Stimulated activated CD8-positive, alpha-beta memory T cell treated with anti-CD3 and anti-CD28 coated beads, Interleukin-2, amount 100 ng/mL, for 48 hours (primary cell): Measurements from ENCODE around the gene UBE3B.

Experiments used
- DNase-seq, 2 donors: peaks; one replicate each; pipeline ENCODE4 v3.0.0-alpha.2; 2020; ENCODE audit warnings: low read depth in 2 of 2

UBE3B gene

DNA sequence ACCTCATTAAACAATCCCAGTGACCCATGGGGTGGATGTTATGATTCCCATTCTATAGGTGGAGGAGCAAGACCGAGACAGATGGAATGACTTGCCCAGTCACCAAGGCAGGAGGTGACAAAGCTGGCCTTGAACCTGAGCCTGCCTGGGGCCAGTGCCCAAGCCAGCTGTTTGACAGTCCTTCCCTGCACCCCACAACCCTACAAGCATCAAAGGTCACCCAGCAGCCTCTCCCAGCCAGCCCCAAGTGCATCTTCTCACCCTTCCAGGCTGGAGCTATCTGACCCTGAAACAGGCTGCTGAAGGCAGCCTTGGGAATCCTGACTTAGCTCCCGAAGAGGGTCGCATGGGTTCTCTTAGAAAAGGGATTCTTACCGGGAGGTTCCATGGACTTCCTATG lies 75.5 kb downstream of the UBE3B start:
- DNase-seq, result no peak

DNA sequence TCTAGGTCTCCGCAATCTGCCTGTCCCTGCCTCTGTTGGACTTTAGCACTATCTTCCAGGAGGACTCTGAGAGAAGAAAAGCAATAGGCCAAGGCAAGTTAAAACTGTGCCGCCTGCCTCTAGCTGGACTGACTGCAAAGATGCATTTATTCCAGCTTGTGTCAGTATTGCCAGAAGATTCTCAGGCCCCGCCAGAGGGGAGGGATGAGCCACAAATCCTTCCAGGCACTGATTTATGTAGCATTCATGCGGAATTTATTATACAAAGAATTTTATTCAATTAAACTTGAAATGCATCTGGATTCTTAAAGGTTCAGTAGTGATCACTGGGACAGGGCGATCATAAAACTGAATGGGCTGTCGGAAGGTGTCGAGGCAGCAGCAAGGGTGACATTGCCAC lies 76.0 kb downstream of the UBE3B start:
- DNase-seq, result no peak

- DNase-seq, result no peak
Measured at GRCh38 chr12:109553906-109554500, 76.6 kb downstream of the UBE3B start.

DNA sequence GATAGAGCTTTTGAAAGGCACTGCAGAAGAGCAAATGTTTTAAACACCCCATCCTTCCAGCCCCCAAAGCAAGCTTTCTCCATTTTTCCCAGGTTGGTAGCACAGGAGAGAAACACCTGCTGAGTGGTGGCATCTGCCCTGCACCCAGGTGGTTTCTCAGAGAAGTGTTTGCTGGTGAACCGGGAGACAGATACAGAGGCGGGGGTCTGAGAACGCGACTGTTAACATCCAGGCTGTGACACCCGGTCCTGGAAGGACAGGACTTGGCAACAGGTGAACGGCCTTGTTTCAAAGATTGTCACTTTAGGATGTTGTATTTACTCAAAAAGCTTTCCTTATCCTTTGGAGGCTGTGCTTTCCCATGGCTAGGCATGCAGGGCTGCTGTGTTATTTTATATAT lies 77.3 kb downstream of the UBE3B start:
- DNase-seq, result no peak

DNA sequence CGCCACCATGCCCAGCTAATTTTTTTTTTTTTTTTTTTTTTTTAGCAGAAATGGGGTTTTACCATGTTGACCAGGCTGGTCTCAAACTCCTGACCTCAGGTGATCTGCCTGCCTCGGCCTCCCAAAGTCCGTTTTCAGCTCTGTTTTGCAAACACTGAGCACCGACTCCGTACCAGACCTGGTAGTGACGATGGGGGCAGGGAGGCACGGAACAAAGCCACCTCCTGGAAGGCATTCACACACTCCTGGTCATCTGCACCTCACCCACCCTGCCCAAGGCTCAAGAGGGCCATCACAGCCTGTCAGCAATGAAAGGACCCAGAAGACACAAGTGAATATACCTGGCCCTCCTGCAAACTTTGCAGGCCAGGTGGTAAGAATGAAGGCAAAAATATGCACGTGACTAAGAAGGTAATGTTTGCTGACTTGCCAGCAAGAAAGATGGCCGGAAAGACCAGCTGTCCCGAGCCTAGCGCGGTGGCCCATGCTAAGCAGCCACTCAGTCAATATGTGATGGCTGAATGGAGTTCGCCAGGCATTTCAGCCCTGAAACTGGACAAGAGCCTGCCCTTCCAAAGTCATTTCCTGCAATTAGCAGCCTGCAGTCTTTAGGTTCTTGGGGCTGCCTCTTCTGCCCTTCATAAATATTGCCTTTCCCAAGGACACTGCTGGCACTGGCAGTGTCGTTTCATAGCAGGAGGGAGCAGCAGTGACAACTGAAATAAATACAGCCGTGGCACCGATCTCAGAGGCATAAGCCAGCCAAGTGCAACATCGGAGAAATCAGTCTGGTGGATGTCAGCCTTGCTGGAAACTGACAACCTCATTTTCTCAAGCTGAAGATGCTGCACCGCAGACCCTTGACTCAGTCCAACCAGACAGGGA lies 78.2 kb downstream of the UBE3B start:
- DNase-seq, result no peak

DNA sequence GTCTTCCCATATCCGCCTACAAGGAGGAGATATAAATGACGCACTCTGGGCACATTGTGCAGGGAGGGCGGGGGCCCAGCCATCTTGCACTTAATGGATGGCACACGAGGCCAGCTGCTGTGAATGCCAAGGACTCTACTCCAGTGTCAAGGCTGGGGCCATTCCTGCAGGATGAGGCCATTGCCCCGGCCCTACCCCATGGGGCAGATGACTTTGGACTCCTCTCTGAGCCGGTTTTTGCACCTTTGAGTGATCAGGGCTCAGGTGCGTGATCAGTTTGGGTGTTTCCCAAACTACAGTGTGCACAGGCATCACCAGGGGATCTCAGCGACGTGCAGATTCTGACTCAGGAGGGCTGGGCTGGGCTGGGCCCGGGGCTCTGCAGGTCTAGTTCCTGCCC lies 79.8 kb downstream of the UBE3B start:
- no peak for DNase-seq

DNA sequence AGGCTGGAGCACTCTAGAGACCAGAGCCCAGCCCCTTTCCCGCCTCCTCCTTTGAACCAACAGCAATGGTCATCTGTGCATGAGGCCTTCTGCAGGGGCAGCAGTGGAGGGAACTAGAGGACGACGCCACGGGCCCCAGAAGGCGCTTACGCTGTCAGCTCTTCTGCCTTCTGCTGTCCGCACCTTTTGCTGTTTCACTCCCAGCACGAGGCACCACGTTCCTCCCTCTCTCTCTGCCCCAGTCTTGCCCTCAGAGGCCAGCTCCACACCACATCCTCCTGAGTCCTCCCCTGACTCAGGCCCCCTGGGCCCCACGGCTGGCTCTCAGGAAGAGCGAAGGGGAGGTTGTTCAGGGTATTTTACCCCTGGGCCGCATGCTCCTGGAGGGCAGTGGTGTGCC lies 80.4 kb downstream of the UBE3B start:
- no peak for DNase-seq

DNA sequence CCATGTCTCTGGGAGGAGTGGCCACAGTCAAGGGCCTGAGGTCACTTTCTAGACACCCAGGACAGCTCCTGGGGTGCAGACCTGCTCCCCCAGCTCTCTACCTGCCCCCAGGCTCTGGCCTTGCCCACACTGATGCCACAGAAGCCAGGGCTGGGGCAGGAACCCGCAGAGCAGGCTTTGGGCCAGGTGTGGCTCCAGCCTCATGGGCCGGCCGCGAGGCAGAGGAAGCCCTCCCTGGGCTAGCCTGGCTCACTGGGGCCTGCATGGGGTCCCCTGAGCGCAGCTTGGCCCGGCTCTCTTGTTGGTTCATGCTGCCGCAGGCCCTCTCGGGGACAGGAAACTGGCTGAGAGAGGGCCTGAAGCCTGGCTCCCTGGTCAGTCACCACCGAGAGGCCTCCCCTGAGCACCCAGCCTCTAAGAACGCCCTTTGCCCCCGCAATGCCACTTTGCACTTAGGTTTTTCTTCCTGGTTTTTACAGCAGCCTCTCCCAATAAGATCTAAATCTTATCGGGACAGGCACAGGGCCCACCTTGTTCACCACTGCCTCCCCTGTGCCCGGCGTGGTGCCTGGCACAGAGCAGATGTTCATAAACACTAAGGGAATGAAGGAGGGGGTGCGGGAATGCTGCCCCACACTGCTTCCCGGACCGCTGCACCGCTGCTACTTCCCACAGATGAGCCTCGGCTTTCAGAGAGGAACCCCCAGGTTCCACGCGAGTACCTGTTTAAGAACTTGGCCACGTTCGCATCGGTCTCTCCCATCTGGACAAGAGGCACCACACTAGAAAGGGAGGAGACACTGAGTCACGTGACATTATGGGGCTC lies 81.2 kb downstream of the UBE3B start:
- no peak for DNase-seq

- DNase-seq, result no peak
Measured at GRCh38 chr12:109559200-109559505, 81.7 kb downstream of the UBE3B start.

- no peak for DNase-seq
Measured at GRCh38 chr12:109559601-109560000, 82.2 kb downstream of the UBE3B start.

GRCh38 chr12:109560867-109561710 lies 83.7 kb downstream of the UBE3B start:
- no peak for DNase-seq

- no peak for DNase-seq
Measured at GRCh38 chr12:109561711-109562030, 84.2 kb downstream of the UBE3B start.

DNA sequence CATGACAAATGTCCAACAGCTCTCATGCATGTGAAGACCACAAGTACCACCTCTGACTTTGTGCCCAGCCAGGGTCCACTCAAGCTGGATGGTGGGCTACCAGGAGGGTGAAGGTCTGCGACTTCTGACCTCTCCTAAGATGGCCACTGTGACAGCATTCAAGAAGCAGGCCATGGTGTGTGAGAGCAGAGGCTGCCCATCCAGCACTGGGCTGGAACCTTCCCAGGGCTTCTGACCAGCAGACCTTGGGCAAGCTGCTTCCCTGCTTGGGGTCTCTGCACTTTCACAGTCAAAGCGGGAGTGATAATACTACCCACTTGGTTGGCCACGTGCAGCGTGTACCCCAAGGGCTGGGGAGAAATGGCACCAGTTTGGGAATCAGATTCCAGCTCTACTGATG lies 85.4 kb downstream of the UBE3B start:
- DNase-seq, result no peak

DNA sequence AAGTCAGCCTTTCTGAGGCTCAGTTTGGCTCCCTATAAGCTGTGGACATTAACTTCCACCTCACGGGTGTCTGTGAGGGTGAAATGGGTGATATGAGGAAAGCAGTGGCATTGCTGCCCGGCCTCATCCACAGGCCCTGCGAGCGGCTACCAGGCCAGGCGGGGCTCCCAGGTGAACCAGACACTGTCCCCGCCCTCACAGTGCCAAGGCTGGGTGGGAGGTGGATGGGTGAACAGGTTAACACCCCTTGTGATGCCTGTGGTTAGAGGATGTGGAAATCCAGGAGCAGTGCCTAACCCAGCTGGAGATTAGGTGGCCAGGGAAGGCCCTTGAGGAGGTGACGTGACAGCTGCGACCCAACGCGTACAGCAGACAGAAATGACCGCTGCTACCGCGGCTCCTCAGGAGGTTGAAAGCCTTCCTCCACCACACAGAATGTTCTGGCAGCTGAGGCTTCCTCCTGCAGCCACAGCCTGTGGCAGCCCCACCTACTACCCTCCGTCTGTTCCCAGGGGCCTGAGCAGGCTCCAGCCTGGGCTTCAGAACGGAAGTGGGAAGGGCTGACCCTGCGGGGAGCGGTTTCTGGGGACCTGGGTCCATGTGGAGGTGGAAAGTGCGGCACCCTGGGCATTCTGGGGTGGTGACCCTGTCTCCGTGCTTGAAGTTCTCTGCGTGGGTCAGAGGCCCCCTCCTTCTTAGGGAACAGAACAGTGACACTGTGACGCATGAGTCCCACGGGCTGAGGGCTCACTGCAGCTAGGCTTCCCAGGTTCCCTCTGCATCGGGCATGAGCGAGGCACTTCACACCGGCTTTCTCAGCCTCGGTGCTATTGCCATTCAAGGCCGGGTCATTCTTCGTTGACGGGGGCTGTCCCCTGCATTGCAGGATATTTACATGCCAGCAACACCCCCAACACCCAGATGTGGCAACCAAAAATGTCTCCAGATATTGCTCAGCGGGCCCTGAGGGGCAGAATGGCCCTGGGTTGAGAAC lies 86.2 kb downstream of the UBE3B start:
- no peak for DNase-seq

- no peak for DNase-seq
Measured at GRCh38 chr12:109566424-109566823, 89.0 kb downstream of the UBE3B start.

- no peak for DNase-seq
Measured at GRCh38 chr12:109567296-109567695, 89.9 kb downstream of the UBE3B start.

DNA sequence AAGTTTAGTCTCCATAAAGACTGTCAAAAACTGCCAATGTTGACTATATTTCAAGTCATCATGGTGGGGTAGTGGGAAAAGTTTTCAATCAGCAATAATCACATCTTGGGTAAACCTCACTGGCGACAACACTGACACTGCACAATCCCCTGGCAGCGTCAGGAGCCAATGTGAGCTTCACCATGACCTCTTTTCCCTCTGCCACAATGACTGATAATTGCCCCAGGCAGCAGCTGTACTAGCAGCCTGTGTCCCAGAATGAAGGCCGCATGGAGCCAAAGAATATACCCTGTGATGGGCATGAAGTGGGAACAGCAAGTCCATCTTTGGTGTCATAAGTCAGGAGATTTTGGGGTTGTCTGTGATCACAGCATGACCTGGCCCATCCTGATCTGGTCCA lies 90.5 kb downstream of the UBE3B start:
- DNase-seq, result no peak

DNA sequence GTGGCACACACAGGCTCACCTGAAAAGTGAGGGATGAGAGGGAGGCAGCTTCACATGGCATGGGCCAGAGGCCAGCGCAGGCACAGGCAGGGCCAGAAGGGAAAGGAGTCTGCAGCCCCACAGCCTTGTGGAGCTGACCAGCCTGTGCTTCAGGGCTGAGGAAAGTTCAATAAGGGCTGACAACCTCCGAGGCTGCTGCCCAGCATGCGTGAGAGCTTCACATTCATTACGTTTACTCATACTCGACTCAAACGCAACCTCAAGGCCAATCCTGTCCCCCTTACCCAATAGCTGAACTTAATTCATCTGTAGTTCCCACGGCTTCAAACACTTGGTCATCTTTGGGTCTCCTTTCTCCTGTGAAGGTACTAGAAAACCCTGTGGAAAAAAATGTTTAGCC lies 91.1 kb downstream of the UBE3B start:
- DNase-seq, result no peak

- no peak for DNase-seq
Measured at GRCh38 chr12:109571773-109572505, 94.5 kb downstream of the UBE3B start.

DNA sequence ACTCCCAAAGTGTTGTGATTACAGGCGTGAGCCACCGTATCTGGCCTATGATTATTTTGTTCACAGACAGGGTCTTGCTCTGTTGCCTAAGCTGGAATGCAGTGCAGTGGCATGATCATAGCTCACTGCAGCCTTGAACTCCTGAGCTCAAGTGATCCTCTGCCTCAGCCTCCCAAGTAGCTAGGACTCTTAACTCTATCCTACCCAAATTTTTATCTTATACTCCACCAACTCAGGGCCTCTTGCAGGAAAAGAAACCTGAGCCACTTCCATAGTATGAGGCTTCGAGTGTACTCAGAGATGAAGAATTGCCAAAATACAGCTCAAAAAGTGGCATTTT lies 95.0 kb downstream of the UBE3B start:
- no peak for DNase-seq
